Activated CD4-positive, alpha-beta memory T cell treated with anti-CD3 and anti-CD28 coated beads for 36 hours (primary cell): ENCODE data around the gene FAM90A26. TPM values are rescaled to one million over a fixed set of nuclear protein-coding genes. Genes with fewer than 3 reads are reported as not detected.
"Not testable (repeated sequence)": the region's sequence is repeated elsewhere in the genome, so short reads cannot be mapped to it uniquely, and the experiment has no call there.

Source experiments
- CTCF ChIA-PET: fragments of 350-600 bp; sonication (Branson Sonifier 250); formaldehyde crosslinking; loops from one replicate; lab custom pipeline; 2021; ENCODE audit warnings: antibody characterized with exemption, inconsistent platforms; lab: Charles Lee
- POLR2A ChIA-PET: fragments of 350-600 bp; sonication (Branson Sonifier 250); formaldehyde crosslinking; loops from one replicate; lab custom pipeline; 2021; ENCODE audit warnings: antibody characterized with exemption; lab: Charles Lee
- DNase-seq: peaks from one replicate; pipeline ENCODE4 v3.0.0-alpha.2; 2020
- H3K27ac Mint-ChIP-seq: one replicate; pipeline ENCODE4 v1.8.0; 2021; ENCODE audit warnings: mixed read lengths
- H3K27me3 Mint-ChIP-seq: one replicate; pipeline ENCODE4 v1.8.0; 2021; ENCODE audit warnings: mixed read lengths
- H3K36me3 Mint-ChIP-seq: one replicate; pipeline ENCODE4 v1.8.0; 2021; ENCODE audit warnings: mixed read lengths
- H3K4me1 Mint-ChIP-seq: one replicate; pipeline ENCODE4 v1.8.0; 2021; ENCODE audit warnings: low read depth, mixed read lengths
- H3K4me3 Mint-ChIP-seq: one replicate; pipeline ENCODE4 v1.8.0; 2021; ENCODE audit warnings: mild to moderate bottlenecking, mixed read lengths
- H3K9me3 Mint-ChIP-seq: one replicate; pipeline ENCODE4 v1.8.0; 2021; ENCODE audit warnings: mixed read lengths
- intact Hi-C: fragments of 100-400 bp; cut with micrococcal nuclease; formaldehyde crosslinking; loops from one replicate; pipeline ENCODE4 v1.15.1; 2023
- total RNA-seq, 2 experiments: library from RNA; stranded (reverse); gene quantifications; one replicate each; pipeline ENCODE4 v1.2.3, GENCODE V29; 2021

Gene FAM90A26
- total RNA-seq, 2 experiments from 2014 or later, result not detected

DNA sequence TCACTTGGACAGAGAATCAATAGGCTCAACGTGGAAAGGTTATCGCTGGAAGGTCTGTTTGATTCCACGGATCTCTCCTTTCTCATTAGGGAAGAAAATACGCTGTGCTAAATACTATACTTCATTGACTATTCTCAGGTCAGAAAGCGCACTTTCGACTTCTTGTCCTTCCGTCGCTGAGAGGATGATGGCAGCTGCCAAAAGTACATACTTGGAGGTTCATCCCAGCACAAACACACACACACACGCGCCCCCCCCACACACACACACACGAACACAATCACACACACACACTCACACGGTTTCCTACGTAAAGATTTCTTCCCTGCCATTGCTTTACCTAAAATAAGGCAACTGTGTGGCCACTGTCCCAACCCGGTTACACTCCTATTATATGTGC lies 44.5 kb downstream of the FAM90A26 start:
- H3K36me3 Mint-ChIP-seq, intact Hi-C loops, DNase-seq, H3K27ac Mint-ChIP-seq, H3K27me3 Mint-ChIP-seq, H3K4me3 Mint-ChIP-seq, H3K9me3 Mint-ChIP-seq, POLR2A ChIA-PET, CTCF ChIA-PET, H3K4me1 Mint-ChIP-seq: not testable (repeated sequence)

DNA sequence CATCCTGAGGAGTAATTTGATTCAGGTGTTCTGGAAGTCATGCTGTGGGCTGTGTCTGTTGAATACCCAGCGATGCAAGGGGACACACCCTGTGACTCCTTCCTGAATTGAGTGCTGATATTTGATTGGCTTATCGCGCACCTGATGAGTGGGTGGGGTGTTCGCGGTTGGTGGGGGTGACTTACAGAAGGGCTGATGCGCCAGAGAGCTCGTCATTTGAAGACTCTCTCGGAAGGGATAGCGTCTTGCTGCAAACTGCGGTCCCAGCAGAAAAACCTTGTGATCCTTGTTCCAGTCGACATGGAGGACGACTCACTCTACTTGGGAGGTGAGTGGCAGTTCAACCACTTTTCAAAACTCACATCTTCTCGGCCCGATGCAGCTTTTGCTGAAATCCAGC lies 44.9 kb downstream of the FAM90A26 start, which contains the start of gene USP17L11:
TSS of gene USP17L11 (plus strand) at position 301 of the 400 bp plus-strand sequence. CDS start at position 301, 0 bp downstream.
- H3K9me3 Mint-ChIP-seq, H3K27ac Mint-ChIP-seq, intact Hi-C loops, H3K27me3 Mint-ChIP-seq, CTCF ChIA-PET, DNase-seq, POLR2A ChIA-PET, H3K36me3 Mint-ChIP-seq, H3K4me3 Mint-ChIP-seq, H3K4me1 Mint-ChIP-seq: not testable (repeated sequence)

DNA sequence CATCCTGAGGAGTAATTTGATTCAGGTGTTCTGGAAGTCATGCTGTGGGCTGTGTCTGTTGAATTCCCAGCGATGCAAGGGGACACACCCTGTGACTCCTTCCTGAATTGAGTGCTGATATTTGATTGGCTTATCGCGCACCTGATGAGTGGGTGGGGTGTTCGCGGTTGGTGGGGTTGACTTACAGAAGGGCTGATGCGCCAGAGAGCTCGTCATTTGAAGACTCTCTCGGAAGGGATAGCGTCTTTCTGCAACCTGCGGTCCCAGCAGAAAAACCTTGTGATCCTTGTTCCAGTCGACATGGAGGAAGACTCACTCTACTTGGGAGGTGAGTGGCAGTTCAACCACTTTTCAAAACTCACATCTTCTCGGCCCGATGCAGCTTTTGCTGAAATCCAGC lies 49.6 kb downstream of the FAM90A26 start, which contains the start of gene USP17L12:
TSS of gene USP17L12 (plus strand) at position 301 of the 400 bp plus-strand sequence. CDS start at position 301, 0 bp downstream.
- H3K4me1 Mint-ChIP-seq, intact Hi-C loops, CTCF ChIA-PET, H3K9me3 Mint-ChIP-seq, DNase-seq, POLR2A ChIA-PET, H3K4me3 Mint-ChIP-seq, H3K27ac Mint-ChIP-seq, H3K27me3 Mint-ChIP-seq, H3K36me3 Mint-ChIP-seq: not testable (repeated sequence)

DNA sequence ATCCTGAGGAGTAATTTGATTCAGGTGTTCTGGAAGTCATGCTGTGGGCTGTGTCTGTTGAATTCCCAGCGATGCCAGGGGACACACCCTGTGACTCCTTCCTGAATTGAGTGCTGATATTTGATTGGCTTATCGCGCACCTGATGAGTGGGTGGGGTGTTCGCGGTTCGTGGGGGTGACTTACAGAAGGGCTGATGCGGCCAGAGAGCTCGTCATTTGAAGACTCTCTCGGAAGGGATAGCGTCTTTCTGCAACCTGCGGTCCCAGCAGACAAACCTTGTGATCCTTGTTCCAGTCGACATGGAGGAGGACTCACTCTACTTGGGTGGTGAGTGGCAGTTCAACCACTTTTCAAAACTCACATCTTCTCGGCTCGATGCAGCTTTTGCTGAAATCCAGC lies 54.4 kb downstream of the FAM90A26 start, which contains the start of gene USP17L13:
TSS of gene USP17L13 (plus strand) at position 301 of the 400 bp plus-strand sequence. CDS start at position 301, 0 bp downstream.
- H3K9me3 Mint-ChIP-seq, H3K27ac Mint-ChIP-seq, H3K27me3 Mint-ChIP-seq, POLR2A ChIA-PET, intact Hi-C loops, CTCF ChIA-PET, H3K4me1 Mint-ChIP-seq, H3K4me3 Mint-ChIP-seq, H3K36me3 Mint-ChIP-seq, DNase-seq: not testable (repeated sequence)

Other genes starting within 250 kb of the FAM90A26 start
- gene USP17L10, start 40.2 kb downstream of the FAM90A26 start, total RNA-seq, result not detected
- not detected for gene USP17L11, start 45.0 kb downstream of the FAM90A26 start, total RNA-seq
- gene USP17L12, start 49.7 kb downstream of the FAM90A26 start, total RNA-seq, result not detected
- gene USP17L13, start 54.5 kb downstream of the FAM90A26 start, total RNA-seq, result not detected
- not detected for gene USP17L15, start 64.0 kb downstream of the FAM90A26 start, total RNA-seq
- not detected for gene USP17L17, start 73.5 kb downstream of the FAM90A26 start, total RNA-seq
- not detected for gene USP17L18, start 78.2 kb downstream of the FAM90A26 start, total RNA-seq
- not detected for gene USP17L19, start 83.0 kb downstream of the FAM90A26 start, total RNA-seq
- not detected for gene USP17L20, start 87.7 kb downstream of the FAM90A26 start, total RNA-seq
- not detected for gene USP17L21, start 92.5 kb downstream of the FAM90A26 start, total RNA-seq
- not detected for gene USP17L22, start 97.2 kb downstream of the FAM90A26 start, total RNA-seq
- not detected for gene USP17L24, start 154.8 kb downstream of the FAM90A26 start, total RNA-seq
- gene USP17L25, start 159.5 kb downstream of the FAM90A26 start, total RNA-seq, result not detected
- gene USP17L26, start 164.2 kb downstream of the FAM90A26 start, total RNA-seq, result not detected
- gene USP17L5, start 169.0 kb downstream of the FAM90A26 start, total RNA-seq, result not detected
- not detected for gene USP17L27, start 173.7 kb downstream of the FAM90A26 start, total RNA-seq
- not detected for gene USP17L28, start 178.5 kb downstream of the FAM90A26 start, total RNA-seq
- not detected for gene USP17L29, start 183.2 kb downstream of the FAM90A26 start, total RNA-seq
- gene USP17L30, start 192.7 kb downstream of the FAM90A26 start, total RNA-seq, result not detected